GM21367 (cell line): ENCODE data around the gene ADGRV1.
"Not testable (repeated sequence)": the region's sequence is repeated elsewhere in the genome, so short reads cannot be mapped to it uniquely, and the experiment has no call there.

Experiments used
- ATAC-seq: cut with Tn5 transposase; IDR thresholded peaks from one replicate; pipeline ENCODE4 v1.9.1; 2021; ENCODE audit not compliant: unreplicated experiment

The ADGRV1 gene

GRCh38 chr5:90934091-90934719, 375.6 kb downstream of the ADGRV1 start:
- ATAC-seq = no peak

GRCh38 chr5:90934738-90935137, 376.1 kb downstream of the ADGRV1 start:
- ATAC-seq = no peak

GRCh38 chr5:90939211-90939610, 380.6 kb downstream of the ADGRV1 start:
- ATAC-seq = no peak

GRCh38 chr5:90940227-90940995, 381.8 kb downstream of the ADGRV1 start:
- peak; percentile 100 for ATAC-seq

GRCh38 chr5:90941002-90941720, 382.6 kb downstream of the ADGRV1 start:
- no peak for ATAC-seq

- no peak for ATAC-seq
These were observed 385.5 kb downstream of the ADGRV1 start for GRCh38 chr5:90944116-90944515.

GRCh38 chr5:90947667-90948066, 389.1 kb downstream of the ADGRV1 start:
- no peak for ATAC-seq

GRCh38 chr5:90948969-90949368, 390.4 kb downstream of the ADGRV1 start:
- no peak for ATAC-seq

- ATAC-seq = no peak
These were observed 391.1 kb downstream of the ADGRV1 start for GRCh38 chr5:90949469-90950358.

GRCh38 chr5:90955001-90955635, 396.5 kb downstream of the ADGRV1 start:
- no peak for ATAC-seq

- ATAC-seq = no peak
These were observed 398.0 kb downstream of the ADGRV1 start for GRCh38 chr5:90956511-90957097.

- ATAC-seq = no peak
These were observed 399.3 kb downstream of the ADGRV1 start for GRCh38 chr5:90957906-90958305.

GRCh38 chr5:90959262-90959661, 400.7 kb downstream of the ADGRV1 start:
- no peak for ATAC-seq

- ATAC-seq = no peak
These were observed 403.9 kb downstream of the ADGRV1 start for GRCh38 chr5:90962481-90962880.

GRCh38 chr5:90965110-90965685, 406.6 kb downstream of the ADGRV1 start:
- ATAC-seq = no peak

GRCh38 chr5:90967443-90967842, 408.8 kb downstream of the ADGRV1 start:
- no peak for ATAC-seq

GRCh38 chr5:90967851-90968250, 409.3 kb downstream of the ADGRV1 start:
- no peak for ATAC-seq

- no peak for ATAC-seq
These were observed 409.7 kb downstream of the ADGRV1 start for GRCh38 chr5:90968319-90968718.

- not testable (repeated sequence) for ATAC-seq
These were observed 411.3 kb downstream of the ADGRV1 start for GRCh38 chr5:90969945-90970344.

GRCh38 chr5:90981177-90981576, 422.6 kb downstream of the ADGRV1 start:
- ATAC-seq = no peak
